Measurements from ENCODE around the gene GPR158. TPM values are rescaled to one million over a fixed set of nuclear protein-coding genes. Genes with fewer than 3 reads are reported as not detected.
A peak's percentile ranks its signal among the peaks of the same experiment; 100 is the strongest.
"Not testable (repeated sequence)": the region's sequence is repeated elsewhere in the genome, so short reads cannot be mapped to it uniquely, and the experiment has no call there.

The GPR158 gene
- total RNA-seq, result not detected

- H3K9me3 Mint-ChIP-seq, result peaks cover 4% of the 10 kb centered on the region
- H3K4me3 Mint-ChIP-seq, result peak within 1 kb of the TSS; percentile 33
- DNase-seq (peak; percentile 10), ATAC-seq (peak; percentile 59 to 67)
- H3K27me3 Mint-ChIP-seq (ENCODE audit: low read depth), result peaks cover 51% of the 10 kb centered on the region
- peaks cover 12% of the 10 kb centered on the region for H3K4me1 Mint-ChIP-seq (ENCODE audit: low read depth)
- H3K36me3 Mint-ChIP-seq (ENCODE audit: insufficient read depth), result no peaks in the 10 kb centered on the region
Measured at GRCh38 chr10:25174461-25175230, at the start of gene GPR158. GPR158 (plus strand) TSS chr10:25175001; CDS start chr10:25175421, 420 bp downstream.

- DNase-seq (no peak), ATAC-seq (no peak)
- peaks cover 20% of the 10 kb centered on the region for H3K27me3 Mint-ChIP-seq (ENCODE audit: low read depth)
- H3K9me3 Mint-ChIP-seq, result no peaks in the 10 kb centered on the region
- no peaks in the 10 kb centered on the region for H3K36me3 Mint-ChIP-seq (ENCODE audit: insufficient read depth)
- no peak overlapping the region for H3K4me3 Mint-ChIP-seq
- no peaks in the 10 kb centered on the region for H3K4me1 Mint-ChIP-seq (ENCODE audit: low read depth)
Measured at GRCh38 chr10:25125201-25125611, 49.6 kb upstream of the GPR158 start.

- H3K36me3 Mint-ChIP-seq (ENCODE audit: insufficient read depth), result no peaks in the 10 kb centered on the region
- no peak for DNase-seq
Measured at GRCh38 chr10:25129592-25129991, 45.2 kb upstream of the GPR158 start.

GRCh38 chr10:25130906-25131305 lies 43.9 kb upstream of the GPR158 start:
- Mint-ChIP-seq H3K4me1 (ENCODE audit: low read depth) (no peaks in the 10 kb centered on the region), H3K36me3 (ENCODE audit: insufficient read depth) (no peaks in the 10 kb centered on the region), H3K9me3 (peaks cover 9% of the 10 kb centered on the region), H3K4me3 (no peak overlapping the region), H3K27me3 (ENCODE audit: low read depth) (peaks cover 10% of the 10 kb centered on the region)
- ATAC-seq (no peak), DNase-seq (no peak)

More at GRCh38 chr10:25129592-25129991, 45.2 kb upstream of the GPR158 start:
- no peak for ATAC-seq
- H3K4me1 Mint-ChIP-seq (ENCODE audit: low read depth), result no peaks in the 10 kb centered on the region
- H3K4me3 Mint-ChIP-seq, result no peak overlapping the region
- H3K9me3 Mint-ChIP-seq, result peaks cover 9% of the 10 kb centered on the region
- peaks cover 17% of the 10 kb centered on the region for H3K27me3 Mint-ChIP-seq (ENCODE audit: low read depth)

- ATAC-seq (no peak), DNase-seq (no peak)
- Mint-ChIP-seq H3K4me1 (ENCODE audit: low read depth) (no peaks in the 10 kb centered on the region), H3K36me3 (ENCODE audit: insufficient read depth) (no peaks in the 10 kb centered on the region), H3K9me3 (peaks cover 3% of the 10 kb centered on the region), H3K4me3 (no peak overlapping the region), H3K27me3 (ENCODE audit: low read depth) (peaks cover 5% of the 10 kb centered on the region)
Measured at GRCh38 chr10:25142116-25142864, 32.5 kb upstream of the GPR158 start.

GRCh38 chr10:25157650-25158049 lies 17.2 kb upstream of the GPR158 start:
- no peak for ATAC-seq
- DNase-seq, result no peak
- Mint-ChIP-seq H3K4me3 (no peak overlapping the region), H3K36me3 (ENCODE audit: insufficient read depth) (no peaks in the 10 kb centered on the region), H3K4me1 (ENCODE audit: low read depth) (no peaks in the 10 kb centered on the region), H3K9me3 (peaks cover 3% of the 10 kb centered on the region), H3K27me3 (ENCODE audit: low read depth) (peaks cover 2% of the 10 kb centered on the region)

GRCh38 chr10:25159591-25159990 lies 15.2 kb upstream of the GPR158 start:
- Mint-ChIP-seq H3K9me3 (peaks cover 3% of the 10 kb centered on the region), H3K4me1 (ENCODE audit: low read depth) (no peaks in the 10 kb centered on the region), H3K4me3 (no peak overlapping the region), H3K36me3 (ENCODE audit: insufficient read depth) (no peaks in the 10 kb centered on the region), H3K27me3 (ENCODE audit: low read depth) (peaks cover 4% of the 10 kb centered on the region)
- ATAC-seq (no peak), DNase-seq (no peak)

GRCh38 chr10:25162391-25162790 lies 12.4 kb upstream of the GPR158 start:
- no peak for ATAC-seq

GRCh38 chr10:25163464-25163863 lies 11.3 kb upstream of the GPR158 start:
- H3K27me3 Mint-ChIP-seq (ENCODE audit: low read depth), result peaks cover 14% of the 10 kb centered on the region
- not testable (repeated sequence) for H3K4me3 Mint-ChIP-seq; ATAC-seq; H3K36me3 Mint-ChIP-seq (ENCODE audit: insufficient read depth); DNase-seq; H3K9me3 Mint-ChIP-seq; H3K4me1 Mint-ChIP-seq (ENCODE audit: low read depth)

More at GRCh38 chr10:25162391-25162790, 12.4 kb upstream of the GPR158 start:
- Mint-ChIP-seq H3K27me3 (ENCODE audit: low read depth) (peaks cover 14% of the 10 kb centered on the region), H3K4me3 (no peak overlapping the region), H3K4me1 (ENCODE audit: low read depth) (no peaks in the 10 kb centered on the region), H3K9me3 (peaks cover 3% of the 10 kb centered on the region), H3K36me3 (ENCODE audit: insufficient read depth) (no peaks in the 10 kb centered on the region)
- no peak for DNase-seq

GRCh38 chr10:25169740-25170139 lies 5.1 kb upstream of the GPR158 start:
- no peak for DNase-seq
- Mint-ChIP-seq H3K4me1 (ENCODE audit: low read depth) (peaks cover 4% of the 10 kb centered on the region), H3K36me3 (ENCODE audit: insufficient read depth) (no peaks in the 10 kb centered on the region), H3K4me3 (no peak overlapping the region), H3K27me3 (ENCODE audit: low read depth) (peaks cover 38% of the 10 kb centered on the region), H3K9me3 (peaks cover 4% of the 10 kb centered on the region)
- ATAC-seq, result no peak

- ATAC-seq (no peak), DNase-seq (no peak)
- peaks cover 4% of the 10 kb centered on the region for H3K9me3 Mint-ChIP-seq
- no peak overlapping the region for H3K4me3 Mint-ChIP-seq
- peaks cover 6% of the 10 kb centered on the region for H3K4me1 Mint-ChIP-seq (ENCODE audit: low read depth)
- H3K36me3 Mint-ChIP-seq (ENCODE audit: insufficient read depth), result no peaks in the 10 kb centered on the region
- peaks cover 39% of the 10 kb centered on the region for H3K27me3 Mint-ChIP-seq (ENCODE audit: low read depth)
Measured at GRCh38 chr10:25170627-25171026, 4.2 kb upstream of the GPR158 start.

- H3K4me3 Mint-ChIP-seq, result peak overlapping the region; percentile 3
- H3K36me3 Mint-ChIP-seq (ENCODE audit: insufficient read depth), result no peaks in the 10 kb centered on the region
- peaks cover 4% of the 10 kb centered on the region for H3K9me3 Mint-ChIP-seq
- ATAC-seq (no peak), DNase-seq (no peak)
- peaks cover 51% of the 10 kb centered on the region for H3K27me3 Mint-ChIP-seq (ENCODE audit: low read depth)
- peaks cover 12% of the 10 kb centered on the region for H3K4me1 Mint-ChIP-seq (ENCODE audit: low read depth)
Measured at GRCh38 chr10:25175527-25176420, 973 bp downstream of the GPR158 start.

- DNase-seq (no peak), ATAC-seq (no peak)
- Mint-ChIP-seq H3K4me3 (no peak overlapping the region), H3K36me3 (ENCODE audit: insufficient read depth) (no peaks in the 10 kb centered on the region), H3K27me3 (ENCODE audit: low read depth) (peaks cover 51% of the 10 kb centered on the region), H3K9me3 (peaks cover 4% of the 10 kb centered on the region), H3K4me1 (ENCODE audit: low read depth) (peaks cover 12% of the 10 kb centered on the region)
Measured at GRCh38 chr10:25176421-25176968, 1.7 kb downstream of the GPR158 start.
